ENCODE results near the gene MPRIP.
"Not testable (repeated sequence)": the region's sequence is repeated elsewhere in the genome, so short reads cannot be mapped to it uniquely, and the experiment has no call there.

Gene MPRIP

DNA sequence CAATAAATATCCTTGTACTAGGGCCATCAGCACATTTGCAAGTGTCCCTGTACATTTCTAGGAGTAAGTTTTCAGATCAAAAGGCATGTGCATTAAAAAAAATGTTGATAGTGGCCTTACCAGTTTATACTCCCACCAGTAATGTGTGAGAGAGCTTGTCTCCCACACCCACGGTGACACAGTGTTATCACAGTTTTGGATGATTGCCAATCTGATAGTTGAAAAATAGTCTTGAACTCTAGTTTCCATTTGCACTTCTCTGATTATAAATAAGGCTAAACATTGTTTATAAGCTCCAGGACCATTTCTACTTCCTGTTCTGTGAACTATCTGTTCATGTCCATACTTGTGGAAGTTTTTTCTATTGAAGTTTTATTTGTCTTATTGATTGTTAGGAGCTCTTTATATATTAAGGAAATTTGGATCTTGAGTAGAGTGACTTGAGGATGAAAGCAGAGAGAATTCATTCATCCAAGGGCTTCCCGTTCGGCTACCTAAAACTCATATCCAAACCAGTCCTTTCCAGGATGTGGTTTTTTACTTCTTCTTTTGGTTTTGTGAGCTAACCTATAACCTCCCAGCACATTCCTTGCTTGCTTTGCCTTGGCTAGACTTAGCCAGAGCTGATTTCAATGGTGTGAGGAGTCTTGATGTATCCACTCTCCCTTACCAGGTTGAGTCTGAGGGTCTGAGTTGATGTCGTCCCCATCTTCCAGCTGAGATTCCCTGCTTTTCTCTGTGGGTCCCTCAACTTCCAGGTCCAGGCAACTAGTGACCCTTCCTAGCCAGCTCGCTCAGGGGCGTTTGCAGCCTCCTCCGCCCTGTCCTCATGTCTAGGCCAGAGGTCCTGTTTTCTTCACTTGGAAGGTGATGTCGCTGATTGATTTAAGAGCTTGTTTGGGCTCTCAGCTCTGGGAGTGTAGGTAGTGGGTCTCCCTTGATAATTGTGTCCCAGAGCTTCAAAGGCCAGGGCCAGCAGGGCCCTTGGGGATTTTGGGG is 25.8 kb upstream of the MPRIP start:
- H3K27ac ChIP-seq (ENCODE audit: extremely low read depth, low read depth, low read length); H3K4me3 ChIP-seq (ENCODE audit: low read depth, low read length); H3K9me3 ChIP-seq (ENCODE audit: control insufficient read depth, insufficient read depth, low read depth, low read length); H3K4me1 ChIP-seq (ENCODE audit: control insufficient read depth, insufficient read depth, low read length); H3K36me3 ChIP-seq (ENCODE audit: control insufficient read depth in 2 of 2, insufficient read depth in 1 of 2, low read length in 2 of 2): not testable (repeated sequence)
- ChIA-PET POLR2A (interaction anchor here (1.6 kb wide), 1 partner anchor 11 kb away, joined by 5 read pairs; no protein-coding TSS in a partner anchor), CTCF (interaction anchor here (0.9 to 1.2 kb wide), 3 partner anchors 15 to 128 kb away, joined by 3 read pairs; no protein-coding TSS in a partner anchor)
- peak; percentile 39; the same call in 1 of the 2 replicates for TF ChIP-seq EGR2 (tag by site-specific recombination; IDR thresholded peaks at IDR 0.05; ENCODE audit: low read depth)
- 0 out of 2 replicates have a peak, but pooled peaks have one; percentile 10 for TF ChIP-seq ZFHX2 (tag by site-specific recombination; conservative IDR thresholded peaks at IDR 0.05)

DNA sequence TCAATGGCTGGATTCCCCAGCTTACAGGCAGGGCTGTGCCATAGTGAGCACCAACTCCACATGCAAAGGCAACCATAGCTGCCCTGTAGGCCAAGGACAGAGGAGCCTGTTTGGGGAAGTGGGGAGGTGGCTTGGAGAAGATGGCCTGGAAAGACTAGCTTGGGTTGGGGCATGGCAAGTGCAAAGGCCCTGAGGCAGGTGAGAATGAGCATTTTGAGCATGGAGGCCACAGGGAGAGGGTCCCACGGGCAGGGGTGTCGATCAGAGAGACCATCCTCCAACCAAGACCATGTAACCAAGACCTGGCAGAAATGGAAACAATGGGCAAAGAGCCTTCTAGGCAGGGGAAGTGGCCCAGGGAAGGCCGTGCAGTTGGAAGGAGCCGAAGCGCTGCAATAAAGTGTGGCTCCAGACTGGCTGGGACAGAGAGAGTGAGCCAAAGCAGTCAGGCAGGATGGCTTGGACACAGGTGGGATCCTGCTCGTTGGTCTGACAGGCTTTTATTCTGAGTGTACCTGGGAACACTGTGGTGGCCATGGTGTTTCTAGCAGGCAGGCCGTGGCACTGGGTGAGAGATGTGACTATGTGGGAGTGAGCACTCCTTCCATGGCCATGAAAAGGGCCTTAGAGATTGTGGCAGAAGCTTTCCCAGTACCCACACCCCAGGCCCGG is 24.8 kb upstream of the MPRIP start:
- H3K9me3 ChIP-seq (ENCODE audit: control insufficient read depth, insufficient read depth, low read depth, low read length) = no peaks in the 10 kb centered on the region
- no peaks in the 10 kb centered on the region for H3K36me3 ChIP-seq (ENCODE audit: control insufficient read depth in 2 of 2, insufficient read depth in 1 of 2, low read length in 2 of 2)
- H3K27ac ChIP-seq (ENCODE audit: extremely low read depth, low read depth, low read length) = no peak overlapping the region
- H3K4me1 ChIP-seq (ENCODE audit: control insufficient read depth, insufficient read depth, low read length) = no peaks in the 10 kb centered on the region
- POLR2A ChIA-PET = interaction anchor here (1.6 kb wide), 1 partner anchor 10 kb away, joined by 5 read pairs; no protein-coding TSS in a partner anchor
- H3K4me3 ChIP-seq (ENCODE audit: low read depth, low read length) = no peak overlapping the region
- no peak for TF ChIP-seq ZNF791 (tag by site-specific recombination; IDR thresholded peaks at IDR 0.05)
- TF ChIP-seq ZNF624 (tag by site-specific recombination; IDR thresholded peaks at IDR 0.05) = no peak
- peak; percentile 93 for TF ChIP-seq ZNF623 (tag by site-specific recombination; IDR thresholded peaks at IDR 0.05)
- no peak for TF ChIP-seq ZNF211 (tag by site-specific recombination; IDR thresholded peaks at IDR 0.05; ENCODE audit: low read depth)
- TF ChIP-seq MEIS1 (CRISPR knock-in tag; IDR thresholded peaks at IDR 0.05; ENCODE audit: borderline replicate concordance) = no peak
- no peak for TF ChIP-seq ZNF544 (tag by site-specific recombination; IDR thresholded peaks at IDR 0.05)
- TF ChIP-seq ZNF324 (tag by site-specific recombination; IDR thresholded peaks at IDR 0.05) = no peak
- CTCF ChIA-PET = interaction anchor here (1.1 kb wide), 1 partner anchor 127 kb away, joined by 3 read pairs; no protein-coding TSS in a partner anchor

DNA sequence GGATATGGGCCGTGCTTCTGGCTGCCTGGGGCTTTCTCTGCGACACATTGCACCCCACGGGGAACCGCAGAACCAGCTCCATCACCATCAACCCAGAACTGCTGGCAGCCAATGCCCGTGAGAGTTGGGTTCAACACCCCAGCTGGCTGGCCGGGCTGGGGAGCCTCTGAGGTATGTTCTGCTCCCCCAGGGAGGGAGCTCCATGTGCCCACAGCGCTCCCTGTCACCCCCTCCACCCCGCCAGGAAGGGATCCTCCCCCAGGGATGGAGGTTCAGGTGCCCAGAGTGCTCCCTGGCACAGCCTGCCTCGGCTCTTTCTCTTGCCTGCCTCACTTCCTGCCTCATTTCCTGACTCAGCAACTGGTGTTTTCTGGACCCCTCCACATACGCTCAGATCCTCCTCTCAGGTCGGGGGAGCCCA is 24.2 kb upstream of the MPRIP start:
- Histone ChIP-seq H3K36me3 (ENCODE audit: control insufficient read depth in 2 of 2, insufficient read depth in 1 of 2, low read length in 2 of 2) (no peaks in the 10 kb centered on the region), H3K4me1 (ENCODE audit: control insufficient read depth, insufficient read depth, low read length) (no peaks in the 10 kb centered on the region), H3K9me3 (ENCODE audit: control insufficient read depth, insufficient read depth, low read depth, low read length) (no peaks in the 10 kb centered on the region), H3K27ac (ENCODE audit: extremely low read depth, low read depth, low read length) (no peak overlapping the region), H3K4me3 (ENCODE audit: low read depth, low read length) (no peak overlapping the region)
- CTCF ChIA-PET = no interaction called here
- POLR2A ChIA-PET = no interaction called here
- TF ChIP-seq, protein P1, sequence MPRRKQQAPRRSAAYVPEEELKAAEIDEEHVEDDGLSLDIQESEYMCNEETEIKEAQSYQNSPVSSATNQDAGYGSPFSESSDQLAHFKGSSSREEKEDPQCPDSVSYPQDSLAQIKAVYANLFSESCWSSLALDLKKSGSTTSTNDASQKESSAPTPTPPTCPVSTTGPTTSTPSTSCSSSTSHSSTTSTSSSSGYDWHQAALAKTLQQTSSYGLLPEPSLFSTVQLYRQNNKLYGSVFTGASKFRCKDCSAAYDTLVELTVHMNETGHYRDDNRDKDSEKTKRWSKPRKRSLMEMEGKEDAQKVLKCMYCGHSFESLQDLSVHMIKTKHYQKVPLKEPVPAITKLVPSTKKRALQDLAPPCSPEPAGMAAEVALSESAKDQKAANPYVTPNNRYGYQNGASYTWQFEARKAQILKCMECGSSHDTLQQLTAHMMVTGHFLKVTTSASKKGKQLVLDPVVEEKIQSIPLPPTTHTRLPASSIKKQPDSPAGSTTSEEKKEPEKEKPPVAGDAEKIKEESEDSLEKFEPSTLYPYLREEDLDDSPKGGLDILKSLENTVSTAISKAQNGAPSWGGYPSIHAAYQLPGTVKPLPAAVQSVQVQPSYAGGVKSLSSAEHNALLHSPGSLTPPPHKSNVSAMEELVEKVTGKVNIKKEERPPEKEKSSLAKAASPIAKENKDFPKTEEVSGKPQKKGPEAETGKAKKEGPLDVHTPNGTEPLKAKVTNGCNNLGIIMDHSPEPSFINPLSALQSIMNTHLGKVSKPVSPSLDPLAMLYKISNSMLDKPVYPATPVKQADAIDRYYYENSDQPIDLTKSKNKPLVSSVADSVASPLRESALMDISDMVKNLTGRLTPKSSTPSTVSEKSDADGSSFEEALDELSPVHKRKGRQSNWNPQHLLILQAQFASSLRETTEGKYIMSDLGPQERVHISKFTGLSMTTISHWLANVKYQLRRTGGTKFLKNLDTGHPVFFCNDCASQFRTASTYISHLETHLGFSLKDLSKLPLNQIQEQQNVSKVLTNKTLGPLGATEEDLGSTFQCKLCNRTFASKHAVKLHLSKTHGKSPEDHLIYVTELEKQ (tag by site-specific recombination; IDR thresholded peaks at IDR 0.05; ENCODE audit: borderline replicate concordance) = no peak
- TF ChIP-seq ZNF776 (tag by site-specific recombination; IDR thresholded peaks at IDR 0.05; ENCODE audit: borderline replicate concordance) = no peak
- no peak for TF ChIP-seq BCL11A (tag by site-specific recombination; IDR thresholded peaks at IDR 0.05; ENCODE audit: low read depth)
- TF ChIP-seq, protein P2, sequence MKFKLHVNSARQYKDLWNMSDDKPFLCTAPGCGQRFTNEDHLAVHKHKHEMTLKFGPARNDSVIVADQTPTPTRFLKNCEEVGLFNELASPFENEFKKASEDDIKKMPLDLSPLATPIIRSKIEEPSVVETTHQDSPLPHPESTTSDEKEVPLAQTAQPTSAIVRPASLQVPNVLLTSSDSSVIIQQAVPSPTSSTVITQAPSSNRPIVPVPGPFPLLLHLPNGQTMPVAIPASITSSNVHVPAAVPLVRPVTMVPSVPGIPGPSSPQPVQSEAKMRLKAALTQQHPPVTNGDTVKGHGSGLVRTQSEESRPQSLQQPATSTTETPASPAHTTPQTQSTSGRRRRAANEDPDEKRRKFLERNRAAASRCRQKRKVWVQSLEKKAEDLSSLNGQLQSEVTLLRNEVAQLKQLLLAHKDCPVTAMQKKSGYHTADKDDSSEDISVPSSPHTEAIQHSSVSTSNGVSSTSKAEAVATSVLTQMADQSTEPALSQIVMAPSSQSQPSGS (tag by site-specific recombination; IDR thresholded peaks at IDR 0.05; ENCODE audit: low read depth) = no peak
- TF ChIP-seq GLI4 (tag by site-specific recombination; IDR thresholded peaks at IDR 0.05) = no peak
- TF ChIP-seq ZNF768 (tag by site-specific recombination; IDR thresholded peaks at IDR 0.05) = no peak
- TF ChIP-seq, protein P3, sequence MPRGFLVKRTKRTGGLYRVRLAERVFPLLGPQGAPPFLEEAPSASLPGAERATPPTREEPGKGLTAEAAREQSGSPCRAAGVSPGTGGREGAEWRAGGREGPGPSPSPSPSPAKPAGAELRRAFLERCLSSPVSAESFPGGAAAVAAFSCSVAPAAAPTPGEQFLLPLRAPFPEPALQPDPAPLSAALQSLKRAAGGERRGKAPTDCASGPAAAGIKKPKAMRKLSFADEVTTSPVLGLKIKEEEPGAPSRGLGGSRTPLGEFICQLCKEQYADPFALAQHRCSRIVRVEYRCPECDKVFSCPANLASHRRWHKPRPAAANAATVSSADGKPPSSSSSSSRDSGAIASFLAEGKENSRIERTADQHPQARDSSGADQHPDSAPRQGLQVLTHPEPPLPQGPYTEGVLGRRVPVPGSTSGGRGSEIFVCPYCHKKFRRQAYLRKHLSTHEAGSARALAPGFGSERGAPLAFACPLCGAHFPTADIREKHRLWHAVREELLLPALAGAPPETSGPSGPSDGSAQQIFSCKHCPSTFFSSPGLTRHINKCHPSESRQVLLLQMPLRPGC (tag by site-specific recombination; IDR thresholded peaks at IDR 0.05) = no peak
- no peak for TF ChIP-seq ZNF530 (tag by site-specific recombination; IDR thresholded peaks at IDR 0.05; ENCODE audit: low read depth)
- no peak for TF ChIP-seq ZNF514 (tag by site-specific recombination; IDR thresholded peaks at IDR 0.05)
- no peak for TF ChIP-seq ZNF23 (tag by site-specific recombination; IDR thresholded peaks at IDR 0.05; ENCODE audit: borderline replicate concordance)
- TF ChIP-seq REPIN1 (tag by site-specific recombination; IDR thresholded peaks at IDR 0.05; ENCODE audit: low read depth) = no peak
